Suprapubic skin (tissue), 4 donors: ENCODE data around the gene F2RL1.

ENCODE experiments used
- POLR2A ChIP-seq, 2 donors: fragments of 450-650 bp; IDR thresholded peaks; one replicate each; pipeline ENCODE4 v1.6.1; 2017; ENCODE audit warnings: antibody characterized with exemption in 2 of 2, mild to moderate bottlenecking in 2 of 2, moderate library complexity in 2 of 2
- POLR2AphosphoS5 ChIP-seq, 3 donors: sonication (generic); formaldehyde crosslinking; IDR thresholded peaks; one replicate each; pipeline ENCODE4 v1.6.1; 2017; ENCODE audit warnings: antibody characterized with exemption in 3 of 3
- TF ChIP-seq, protein P1 (sequence below), 2 donors: fragments of 200-600 bp in 1 of 2; fragments of 450-650 bp in 1 of 2; sonication (generic) in 1 of 2; IDR thresholded peaks; one replicate each; pipeline ENCODE4 v1.5.1; 2016 to 2019; ENCODE audit warnings: antibody characterized with exemption in 2 of 2, mild to moderate bottlenecking in 1 of 2, moderate library complexity in 1 of 2

DNA sequence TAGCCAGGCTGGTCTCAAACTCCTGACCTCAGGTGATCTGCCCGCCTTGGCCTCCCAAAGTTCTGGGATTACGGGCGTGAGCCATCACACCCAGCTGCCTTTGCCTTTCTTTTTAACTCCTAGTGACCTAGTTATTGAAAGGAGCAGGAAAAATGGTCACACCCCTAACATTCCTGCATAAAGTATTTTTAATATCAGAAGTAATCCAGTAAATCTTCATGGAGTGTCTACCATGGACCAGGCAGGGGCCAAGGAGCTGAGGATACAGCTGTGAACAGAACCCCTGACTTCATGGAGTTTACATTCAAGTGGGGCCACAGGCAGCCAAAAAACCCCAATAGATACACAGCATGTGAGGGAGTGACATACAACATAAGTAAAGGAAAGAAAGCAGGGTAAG is 18.3 kb upstream of the F2RL1 start:
- TF ChIP-seq, protein P1, sequence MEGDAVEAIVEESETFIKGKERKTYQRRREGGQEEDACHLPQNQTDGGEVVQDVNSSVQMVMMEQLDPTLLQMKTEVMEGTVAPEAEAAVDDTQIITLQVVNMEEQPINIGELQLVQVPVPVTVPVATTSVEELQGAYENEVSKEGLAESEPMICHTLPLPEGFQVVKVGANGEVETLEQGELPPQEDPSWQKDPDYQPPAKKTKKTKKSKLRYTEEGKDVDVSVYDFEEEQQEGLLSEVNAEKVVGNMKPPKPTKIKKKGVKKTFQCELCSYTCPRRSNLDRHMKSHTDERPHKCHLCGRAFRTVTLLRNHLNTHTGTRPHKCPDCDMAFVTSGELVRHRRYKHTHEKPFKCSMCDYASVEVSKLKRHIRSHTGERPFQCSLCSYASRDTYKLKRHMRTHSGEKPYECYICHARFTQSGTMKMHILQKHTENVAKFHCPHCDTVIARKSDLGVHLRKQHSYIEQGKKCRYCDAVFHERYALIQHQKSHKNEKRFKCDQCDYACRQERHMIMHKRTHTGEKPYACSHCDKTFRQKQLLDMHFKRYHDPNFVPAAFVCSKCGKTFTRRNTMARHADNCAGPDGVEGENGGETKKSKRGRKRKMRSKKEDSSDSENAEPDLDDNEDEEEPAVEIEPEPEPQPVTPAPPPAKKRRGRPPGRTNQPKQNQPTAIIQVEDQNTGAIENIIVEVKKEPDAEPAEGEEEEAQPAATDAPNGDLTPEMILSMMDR (IDR thresholded peaks at IDR 0.05): no peak
- no peak for TF ChIP-seq POLR2A (IDR thresholded peaks at IDR 0.05)
- TF ChIP-seq POLR2AphosphoS5 (IDR thresholded peaks at IDR 0.05): no peak
